PC-9 (cell line): Measurements from ENCODE around the gene GLS.

Source experiments
- EZH2 ChIP-seq: fragments of 200-600 bp; sonication (generic); IDR thresholded peaks from 2 replicates; pipeline ENCODE4 v1.8.0; 2017; ENCODE audit warnings: antibody characterized with exemption, low read depth
- TF ChIP-seq, protein P1 (sequence below): fragments of 200-600 bp; sonication (generic); conservative IDR thresholded peaks from 2 replicates; pipeline ENCODE4 v1.6.1; 2017; ENCODE audit warnings: mixed run types, antibody characterized with exemption, mild to moderate bottlenecking, moderate library complexity

DNA sequence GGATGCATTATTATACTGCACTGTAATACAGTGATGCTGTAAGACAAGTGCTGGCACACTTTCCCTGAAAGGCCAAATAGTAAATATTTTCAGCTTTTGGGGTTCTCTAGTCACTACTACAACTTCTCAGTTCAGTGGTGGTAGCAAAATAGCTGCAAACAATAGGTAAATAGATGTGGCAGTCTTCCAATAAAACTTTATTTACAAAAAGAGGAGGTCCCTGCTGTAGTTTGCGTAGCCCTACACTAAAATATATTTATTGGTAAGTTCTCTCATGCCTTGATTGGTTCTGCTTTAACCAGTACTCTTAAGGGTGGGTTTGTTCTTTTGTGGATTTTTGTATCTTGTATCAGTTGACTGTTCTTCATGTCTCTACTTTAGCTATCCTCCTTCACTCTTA, 7.8 kb downstream of the GLS start:
- TF ChIP-seq, protein P1, sequence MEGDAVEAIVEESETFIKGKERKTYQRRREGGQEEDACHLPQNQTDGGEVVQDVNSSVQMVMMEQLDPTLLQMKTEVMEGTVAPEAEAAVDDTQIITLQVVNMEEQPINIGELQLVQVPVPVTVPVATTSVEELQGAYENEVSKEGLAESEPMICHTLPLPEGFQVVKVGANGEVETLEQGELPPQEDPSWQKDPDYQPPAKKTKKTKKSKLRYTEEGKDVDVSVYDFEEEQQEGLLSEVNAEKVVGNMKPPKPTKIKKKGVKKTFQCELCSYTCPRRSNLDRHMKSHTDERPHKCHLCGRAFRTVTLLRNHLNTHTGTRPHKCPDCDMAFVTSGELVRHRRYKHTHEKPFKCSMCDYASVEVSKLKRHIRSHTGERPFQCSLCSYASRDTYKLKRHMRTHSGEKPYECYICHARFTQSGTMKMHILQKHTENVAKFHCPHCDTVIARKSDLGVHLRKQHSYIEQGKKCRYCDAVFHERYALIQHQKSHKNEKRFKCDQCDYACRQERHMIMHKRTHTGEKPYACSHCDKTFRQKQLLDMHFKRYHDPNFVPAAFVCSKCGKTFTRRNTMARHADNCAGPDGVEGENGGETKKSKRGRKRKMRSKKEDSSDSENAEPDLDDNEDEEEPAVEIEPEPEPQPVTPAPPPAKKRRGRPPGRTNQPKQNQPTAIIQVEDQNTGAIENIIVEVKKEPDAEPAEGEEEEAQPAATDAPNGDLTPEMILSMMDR, result no peak
- no peak for TF ChIP-seq EZH2
